GM12878 (cell line): ENCODE results near the gene PKD2.

Experiments used
- EP300 ChIP-seq, 2 experiments: fragments of 150-350 bp in 1 of 2; IDR thresholded peaks; 2 replicates each; pipeline ENCODE4 v1.6.1; 2011 to 2012; ENCODE audit warnings: low read depth in 2 of 2, low read length in 2 of 2, borderline replicate concordance in 1 of 2, improper control_type of control experiment in 1 of 2, inconsistent platforms in 1 of 2; ENCODE audit not compliant: control insufficient read depth in 1 of 2
- SPI1 ChIP-seq: IDR thresholded peaks from 2 replicates; pipeline ENCODE4 v1.6.1; 2011; ENCODE audit warnings: low read depth, mild to moderate bottlenecking, low read length, moderate library complexity, borderline replicate concordance; ENCODE audit not compliant: insufficient read depth
- TF ChIP-seq, protein P1 (sequence below): IDR thresholded peaks from 2 replicates; pipeline ENCODE4 v1.6.1; 2012; ENCODE audit warnings: low read depth, low read length, improper control_type of control experiment
- TF ChIP-seq, protein P2 (sequence below): IDR thresholded peaks from 2 replicates; pipeline ENCODE4 v1.6.1; 2012; ENCODE audit warnings: low read length, inconsistent platforms

DNA sequence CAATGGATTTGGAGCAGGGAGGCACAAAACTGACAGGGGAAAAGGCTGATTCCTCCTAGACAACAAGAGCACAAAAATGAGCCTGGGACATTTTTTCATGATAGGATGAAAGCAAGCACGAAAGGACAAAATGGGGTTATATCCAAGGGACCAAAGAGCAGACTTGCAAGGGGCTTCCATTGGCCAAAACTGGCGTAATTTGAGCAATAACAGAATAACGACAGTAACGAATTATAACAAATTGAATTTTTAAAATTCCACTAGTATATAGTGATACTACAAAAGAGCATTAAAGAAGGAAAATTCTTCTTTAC lies 21.6 kb upstream of the PKD2 start:
- TF ChIP-seq, protein P1, sequence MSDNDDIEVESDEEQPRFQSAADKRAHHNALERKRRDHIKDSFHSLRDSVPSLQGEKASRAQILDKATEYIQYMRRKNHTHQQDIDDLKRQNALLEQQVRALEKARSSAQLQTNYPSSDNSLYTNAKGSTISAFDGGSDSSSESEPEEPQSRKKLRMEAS = no peak
- no peak for TF ChIP-seq SPI1
- no peak for TF ChIP-seq EP300 (IDR thresholded peaks at IDR 0.05; ENCODE audit: borderline replicate concordance in 1 of 2, control insufficient read depth in 1 of 2, low read depth in 2 of 2, low read length in 2 of 2)
- TF ChIP-seq, protein P2, sequence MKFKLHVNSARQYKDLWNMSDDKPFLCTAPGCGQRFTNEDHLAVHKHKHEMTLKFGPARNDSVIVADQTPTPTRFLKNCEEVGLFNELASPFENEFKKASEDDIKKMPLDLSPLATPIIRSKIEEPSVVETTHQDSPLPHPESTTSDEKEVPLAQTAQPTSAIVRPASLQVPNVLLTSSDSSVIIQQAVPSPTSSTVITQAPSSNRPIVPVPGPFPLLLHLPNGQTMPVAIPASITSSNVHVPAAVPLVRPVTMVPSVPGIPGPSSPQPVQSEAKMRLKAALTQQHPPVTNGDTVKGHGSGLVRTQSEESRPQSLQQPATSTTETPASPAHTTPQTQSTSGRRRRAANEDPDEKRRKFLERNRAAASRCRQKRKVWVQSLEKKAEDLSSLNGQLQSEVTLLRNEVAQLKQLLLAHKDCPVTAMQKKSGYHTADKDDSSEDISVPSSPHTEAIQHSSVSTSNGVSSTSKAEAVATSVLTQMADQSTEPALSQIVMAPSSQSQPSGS = no peak
